GM19395 (cell line): Measurements from ENCODE around the gene SFMBT1.

Experiments
- ATAC-seq: cut with Tn5 transposase; IDR thresholded peaks from one replicate; pipeline ENCODE4 v1.9.1; 2021; ENCODE audit warnings: mild to moderate bottlenecking, moderate library complexity; ENCODE audit not compliant: unreplicated experiment

SFMBT1 gene

GRCh38 chr3:53003320-53003719, 42.6 kb downstream of the SFMBT1 start:
- no peak for ATAC-seq

- ATAC-seq = no peak
These were observed 46.9 kb downstream of the SFMBT1 start for GRCh38 chr3:52998771-52999513.

- no peak for ATAC-seq
These were observed 55.2 kb downstream of the SFMBT1 start for GRCh38 chr3:52990637-52991036.

- ATAC-seq = no peak
These were observed 58.9 kb downstream of the SFMBT1 start for GRCh38 chr3:52986938-52987337.

- no peak for ATAC-seq
These were observed 59.8 kb downstream of the SFMBT1 start for GRCh38 chr3:52986049-52986448.

- no peak for ATAC-seq
These were observed 62.0 kb downstream of the SFMBT1 start for GRCh38 chr3:52983828-52984227.

- ATAC-seq = peak; percentile 94
These were observed 62.5 kb downstream of the SFMBT1 start for GRCh38 chr3:52983336-52983807.

- peak; percentile 31 for ATAC-seq
These were observed 63.0 kb downstream of the SFMBT1 start for GRCh38 chr3:52982839-52983238.

GRCh38 chr3:52979190-52979983, 66.5 kb downstream of the SFMBT1 start:
- ATAC-seq = no peak

GRCh38 chr3:52978109-52978754, 67.6 kb downstream of the SFMBT1 start:
- ATAC-seq = no peak

- ATAC-seq = no peak
These were observed 72.1 kb downstream of the SFMBT1 start for GRCh38 chr3:52973806-52974205.

- ATAC-seq = no peak
These were observed 74.0 kb downstream of the SFMBT1 start for GRCh38 chr3:52971895-52972294.

- no peak for ATAC-seq
These were observed 78.5 kb downstream of the SFMBT1 start for GRCh38 chr3:52967398-52967797.

- no peak for ATAC-seq
These were observed 83.7 kb downstream of the SFMBT1 start for GRCh38 chr3:52962160-52962559.

- ATAC-seq = no peak
These were observed 86.1 kb downstream of the SFMBT1 start for GRCh38 chr3:52959773-52960172.

GRCh38 chr3:52939600-52939999, 106.3 kb downstream of the SFMBT1 start:
- ATAC-seq = no peak

GRCh38 chr3:52934630-52935530, 111.0 kb downstream of the SFMBT1 start:
- peak; percentile 58 for ATAC-seq

- ATAC-seq = no peak
These were observed 114.0 kb downstream of the SFMBT1 start for GRCh38 chr3:52931889-52932288.

- ATAC-seq = no peak
These were observed 114.5 kb downstream of the SFMBT1 start for GRCh38 chr3:52931328-52931727.

GRCh38 chr3:52930748-52931147, 115.1 kb downstream of the SFMBT1 start:
- no peak for ATAC-seq

GRCh38 chr3:52926554-52926953, 119.3 kb downstream of the SFMBT1 start:
- no peak for ATAC-seq
